K562 (cell line): Measurements from ENCODE around the gene TUBA1B. TPM values are rescaled to one million over a fixed set of nuclear protein-coding genes. Genes with fewer than 3 reads are reported as not detected.
A peak's percentile ranks its signal among the peaks of the same experiment; 100 is the strongest.

Source experiments
- DEAF1 ChIP-seq: fragments of 450-650 bp; formaldehyde crosslinking; IDR thresholded peaks from 2 replicates; pipeline ENCODE4 v1.4.0; 2020; ENCODE audit warnings: mild to moderate bottlenecking, moderate library complexity
- ETV5 ChIP-seq: sonication (generic); formaldehyde crosslinking; IDR thresholded peaks from 2 replicates; pipeline ENCODE4 v1.4.0; 2020; ENCODE audit warnings: low read depth, mild to moderate bottlenecking, missing genetic modification reagents
- ETV6 ChIP-seq, 3 experiments: fragments of 150-350 bp in 1 of 3; sonication (generic) in 1 of 3; formaldehyde crosslinking in 1 of 3; IDR thresholded peaks; 2 replicates each; pipeline versions ENCODE4 v1.6.1 to v1.8.0; 2014 to 2022; ENCODE audit warnings: borderline replicate concordance in 2 of 3, low read depth in 2 of 3, antibody characterized with exemption in 1 of 3, low read length in 1 of 3, mild to moderate bottlenecking in 1 of 3, missing genetic modification reagents in 1 of 3
- FOXA1 ChIP-seq: fragments of 450-650 bp; IDR thresholded peaks from 2 replicates; pipeline ENCODE4 v1.6.1; 2016; ENCODE audit warnings: mild to moderate bottlenecking, borderline replicate concordance
- FUS ChIP-seq: fragments of 200-400 bp; formaldehyde crosslinking; optimal IDR thresholded peaks from 2 replicates; pipeline ENCODE3; 2017; ENCODE audit warnings: low read depth, low read length
- HDAC6 ChIP-seq: IDR thresholded peaks from 2 replicates; pipeline ENCODE4 v1.6.1; 2012; ENCODE audit warnings: low read depth, mild to moderate bottlenecking, control low read depth, inconsistent platforms, low read length, moderate library complexity
- MCM2 ChIP-seq: fragments of 450-650 bp; IDR thresholded peaks from 2 replicates; pipeline ENCODE4 v1.6.1; 2017; ENCODE audit warnings: low read depth, mild to moderate bottlenecking
- MNT ChIP-seq, 2 experiments: fragments of 450-650 bp; conservative IDR thresholded peaks; 2 replicates each; pipeline ENCODE4 v1.6.1; 2017; ENCODE audit warnings: mild to moderate bottlenecking in 2 of 2, moderate library complexity in 2 of 2
- MTA1 ChIP-seq: fragments of 450-650 bp; IDR thresholded peaks from 2 replicates; pipeline ENCODE4 v1.6.1; 2017; ENCODE audit warnings: borderline replicate concordance
- NONO ChIP-seq, 2 experiments: fragments of 200-400 bp in 1 of 2; fragments of 450-650 bp in 1 of 2; formaldehyde crosslinking in 1 of 2; IDR thresholded peaks; 2 replicates each; pipeline ENCODE4 v1.6.1; 2017; ENCODE audit warnings: low read depth in 2 of 2, mild to moderate bottlenecking in 2 of 2, moderate library complexity in 2 of 2, low read length in 1 of 2
- OTX1 ChIP-seq: fragments of 450-650 bp; formaldehyde crosslinking; IDR thresholded peaks from 2 replicates; pipeline ENCODE4 v1.4.0; 2022; ENCODE audit warnings: mild to moderate bottlenecking
- PRMT5 ChIP-seq: sonication (generic); formaldehyde crosslinking; IDR thresholded peaks from 2 replicates; pipeline ENCODE4 v1.5.0; 2020; ENCODE audit warnings: missing genetic modification reagents
- RB1 ChIP-seq: fragments of 450-650 bp; IDR thresholded peaks from 2 replicates; pipeline ENCODE4 v1.6.1; 2017; ENCODE audit warnings: low read depth, mild to moderate bottlenecking
- TAF15 ChIP-seq: fragments of 200-400 bp; formaldehyde crosslinking; IDR thresholded peaks from 2 replicates; pipeline ENCODE4 v1.6.1; 2017; ENCODE audit warnings: mild to moderate bottlenecking, low read depth, low read length, moderate library complexity
- ZBTB12 ChIP-seq: fragments of 250-450 bp; sonication (Bioruptor Pico); IDR thresholded peaks from 2 replicates; pipeline ENCODE4 v1.4.0; 2020
- ZBTB33 ChIP-seq: sonication (generic); formaldehyde crosslinking; IDR thresholded peaks from 2 replicates; pipeline ENCODE4 v1.8.1; 2023; ENCODE audit warnings: mild to moderate bottlenecking, missing genetic modification reagents
- ZNF174 ChIP-seq: fragments of 250-450 bp; sonication (Bioruptor Pico); IDR thresholded peaks from 2 replicates; pipeline ENCODE4 v1.4.0; 2020; ENCODE audit warnings: mild to moderate bottlenecking
- ZNF23 ChIP-seq: fragments of 250-450 bp; sonication (Bioruptor Pico); IDR thresholded peaks from 2 replicates; pipeline ENCODE4 v1.4.0; 2020; ENCODE audit warnings: mild to moderate bottlenecking
- ZNF311 ChIP-seq: fragments of 250-450 bp; sonication (Bioruptor Pico); IDR thresholded peaks from 2 replicates; pipeline ENCODE4 v1.4.0; 2020; ENCODE audit warnings: mild to moderate bottlenecking, moderate library complexity
- ZNF695 ChIP-seq: fragments of 450-650 bp; formaldehyde crosslinking; IDR thresholded peaks from 2 replicates; pipeline ENCODE4 v1.4.0; 2020; ENCODE audit warnings: mild to moderate bottlenecking, moderate library complexity
- ZNF780A ChIP-seq: fragments of 250-450 bp; sonication (Bioruptor Pico); IDR thresholded peaks from 2 replicates; pipeline ENCODE4 v1.5.0; 2021; ENCODE audit warnings: mild to moderate bottlenecking
- polyA plus RNA-seq, 8 experiments: library from polyadenylated mRNA; depleted of rRNA in 4 of 8; stranded (reverse) in 5 of 8; unstranded in 3 of 8; fragments of >200 nt; fragmentation: Nextera tagmentation in 2 of 8; fragmentation: Illumina TruSeq in 1 of 8; extraction: Ambion mirVana in 2 of 8; extraction: Trizol in 1 of 8; gene quantifications; 2 replicates each; pipeline versions ENCODE4 v1.2.1 to v1.2.3, GENCODE V29; 2011 to 2014; ENCODE audit warnings: inconsistent platforms in 1 of 8, missing spikeins in 1 of 8
- total RNA-seq, 7 experiments: library from RNA; depleted of rRNA in 6 of 7; stranded (reverse); fragments of >200 nt in 6 of 7; fragmentation: Illumina TruSeq in 2 of 7; extraction: Trizol in 2 of 7; gene quantifications; 2 replicates each; pipeline versions ENCODE4 v1.2.1 to v1.2.3, GENCODE V29; 2011 to 2021; ENCODE audit warnings: low replicate concordance in 1 of 7

The TUBA1B gene
- total and polyA plus RNA-seq, 9 of the 15 experiments (the other 6 are each of a cell fraction or from before 2014, with no cell fraction given): 2,189 to 4,624 (median 2,628) TPM

GRCh38 chr12:49088150-49088931 lies 42.9 kb downstream of the TUBA1B start (continued):
- TF ChIP-seq MCM2 (no peak), ETV6 (IDR thresholded peaks at IDR 0.05; ENCODE audit: borderline replicate concordance in 1 of 2, low read depth in 2 of 2, low read length in 1 of 2) (peak in 1 of 2 experiments; percentile 34; a peak in 1 of 4 replicates), ETV6 (CRISPR knock-in tag; IDR thresholded peaks at IDR 0.05; ENCODE audit: borderline replicate concordance) (no peak), ZBTB33 (CRISPR knock-in tag) (no peak), DEAF1 (CRISPR knock-in tag) (peak; percentile 71), ZNF23 (CRISPR knock-in tag) (no peak), OTX1 (CRISPR knock-in tag) (no peak), ZNF780A (CRISPR knock-in tag) (no peak), RB1 (0 out of 2 replicates have a peak, but pooled peaks have one; percentile 34), FUS (no peak), NONO (IDR thresholded peaks at IDR 0.05; ENCODE audit: low read depth in 2 of 2, low read length in 1 of 2) (peak in 1 of 2 experiments; percentile 12; a peak in 1 of 4 replicates), ETV5 (CRISPR knock-in tag) (peak; percentile 49; the same call in 1 of the 2 replicates), ZNF695 (CRISPR knock-in tag) (no peak), MTA1 (peak; percentile 56; the same call in 1 of the 2 replicates), PRMT5 (no peak), ZNF174 (no peak), MNT (conservative IDR thresholded peaks at IDR 0.05) (peak in 1 of 2 experiments; percentile 41; a peak in 1 of 4 replicates), ZBTB12 (CRISPR knock-in tag) (no peak), HDAC6 (no peak), TAF15 (no peak), ZNF311 (no peak), FOXA1 (no peak)
